ENCODE measurements around the gene DMGDH. TPM values are rescaled to one million over a fixed set of nuclear protein-coding genes. Genes with fewer than 3 reads are reported as not detected.

Gene DMGDH
- total RNA-seq, 1 donor from 2014 or later: 1.1 TPM

- Mint-ChIP-seq H3K36me3 (ENCODE audit: unreplicated experiment) (no peaks in the 10 kb centered on the region), H3K4me1 (ENCODE audit: unreplicated experiment) (no peaks in the 10 kb centered on the region), H3K9me3 (ENCODE audit: unreplicated experiment) (no peaks in the 10 kb centered on the region), H3K27me3 (ENCODE audit: unreplicated experiment) (peaks cover 9% of the 10 kb centered on the region), H3K4me3 (ENCODE audit: unreplicated experiment) (no peak overlapping the region), H3K27ac (ENCODE audit: unreplicated experiment) (no peak overlapping the region)
- no peak for DNase-seq (ENCODE audit: extremely low spot score, unreplicated experiment)
- no peak for TF ChIP-seq CTCF (IDR thresholded peaks at IDR 0.05)
These were observed 32.7 kb downstream of the DMGDH start for GRCh38 chr5:79036769-79037168.

- DNase-seq (ENCODE audit: extremely low spot score, unreplicated experiment): no peak
- H3K4me3 Mint-ChIP-seq (ENCODE audit: unreplicated experiment): no peak overlapping the region
- peaks cover 3% of the 10 kb centered on the region for H3K27me3 Mint-ChIP-seq (ENCODE audit: unreplicated experiment)
- H3K36me3 Mint-ChIP-seq (ENCODE audit: unreplicated experiment): no peaks in the 10 kb centered on the region
- H3K4me1 Mint-ChIP-seq (ENCODE audit: unreplicated experiment): no peaks in the 10 kb centered on the region
- H3K27ac Mint-ChIP-seq (ENCODE audit: unreplicated experiment): no peak overlapping the region
- TF ChIP-seq CTCF (IDR thresholded peaks at IDR 0.05): no peak
- no peaks in the 10 kb centered on the region for H3K9me3 Mint-ChIP-seq (ENCODE audit: unreplicated experiment)
These were observed 34.2 kb downstream of the DMGDH start for GRCh38 chr5:79035237-79035636.

- no peak for DNase-seq (ENCODE audit: extremely low spot score, unreplicated experiment)
- Mint-ChIP-seq H3K36me3 (ENCODE audit: unreplicated experiment) (no peaks in the 10 kb centered on the region), H3K4me1 (ENCODE audit: unreplicated experiment) (no peaks in the 10 kb centered on the region)
These were observed 36.7 kb downstream of the DMGDH start for GRCh38 chr5:79032782-79033181.

GRCh38 chr5:79032031-79032695, 37.3 kb downstream of the DMGDH start:
- Mint-ChIP-seq H3K4me1 (ENCODE audit: unreplicated experiment) (no peaks in the 10 kb centered on the region), H3K27ac (ENCODE audit: unreplicated experiment) (no peak overlapping the region), H3K4me3 (ENCODE audit: unreplicated experiment) (no peak overlapping the region), H3K36me3 (ENCODE audit: unreplicated experiment) (no peaks in the 10 kb centered on the region), H3K27me3 (ENCODE audit: unreplicated experiment) (peaks cover 7% of the 10 kb centered on the region), H3K9me3 (ENCODE audit: unreplicated experiment) (no peaks in the 10 kb centered on the region)
- no peak for DNase-seq (ENCODE audit: extremely low spot score, unreplicated experiment)
- no peak for TF ChIP-seq CTCF (IDR thresholded peaks at IDR 0.05)

More at GRCh38 chr5:79032782-79033181, 36.7 kb downstream of the DMGDH start:
- Mint-ChIP-seq H3K27me3 (ENCODE audit: unreplicated experiment) (peaks cover 4% of the 10 kb centered on the region), H3K9me3 (ENCODE audit: unreplicated experiment) (no peaks in the 10 kb centered on the region), H3K27ac (ENCODE audit: unreplicated experiment) (no peak overlapping the region), H3K4me3 (ENCODE audit: unreplicated experiment) (no peak overlapping the region)
- TF ChIP-seq CTCF (IDR thresholded peaks at IDR 0.05): no peak

GRCh38 chr5:79031485-79031867, 38.0 kb downstream of the DMGDH start:
- H3K9me3 Mint-ChIP-seq (ENCODE audit: unreplicated experiment): no peaks in the 10 kb centered on the region
- DNase-seq (ENCODE audit: extremely low spot score, unreplicated experiment): no peak

More at GRCh38 chr5:79031485-79031867, 38.0 kb downstream of the DMGDH start:
- no peak for TF ChIP-seq CTCF (IDR thresholded peaks at IDR 0.05)
- Mint-ChIP-seq H3K27me3 (ENCODE audit: unreplicated experiment) (peaks cover 11% of the 10 kb centered on the region), H3K4me3 (ENCODE audit: unreplicated experiment) (no peak overlapping the region), H3K4me1 (ENCODE audit: unreplicated experiment) (no peaks in the 10 kb centered on the region), H3K27ac (ENCODE audit: unreplicated experiment) (no peak overlapping the region), H3K36me3 (ENCODE audit: unreplicated experiment) (no peaks in the 10 kb centered on the region)

Data from osteocyte (in vitro differentiated cells).